GM12873 (cell line): ENCODE data around the gene TBCD.
A peak's percentile ranks its signal among the peaks of the same experiment; 100 is the strongest.

Source experiments
- TF ChIP-seq, protein P1 (sequence below): IDR thresholded peaks from 2 replicates; pipeline ENCODE4 v1.5.1; 2012; ENCODE audit warnings: low read depth, mild to moderate bottlenecking, moderate library complexity, low read length, control low read depth; ENCODE audit not compliant: insufficient read depth; ENCODE audit errors: missing control alignments

TBCD gene

DNA sequence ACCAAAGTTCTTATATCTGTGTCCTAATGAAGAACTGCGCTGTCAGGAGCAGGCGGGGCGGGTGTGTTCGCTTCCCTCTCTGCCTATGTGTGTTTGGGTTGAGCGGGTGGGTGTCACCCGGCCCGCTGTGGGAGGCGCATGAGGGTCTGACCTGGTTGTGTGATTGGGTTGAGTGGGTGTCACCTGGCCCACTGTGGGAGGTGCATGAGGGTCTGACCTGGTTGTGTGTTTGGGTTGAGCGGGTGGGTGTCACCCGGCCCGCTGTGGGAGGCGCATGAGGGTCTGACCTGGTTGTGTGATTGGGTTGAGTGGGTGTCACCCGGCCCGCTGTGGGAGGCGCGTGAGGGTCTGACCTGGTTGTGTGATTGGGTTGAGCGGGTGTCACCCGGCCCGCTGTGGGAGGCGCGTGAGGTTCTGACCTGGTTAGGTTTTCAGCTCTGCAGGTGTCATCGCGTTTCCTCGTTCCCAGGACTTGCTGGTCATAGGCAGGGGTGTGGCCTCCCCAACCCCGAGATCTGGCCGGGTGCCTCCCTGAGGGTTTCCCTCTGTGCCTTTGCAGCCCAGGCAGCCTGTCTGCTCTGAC lies 157.5 kb downstream of the TBCD start:
- TF ChIP-seq, protein P1, sequence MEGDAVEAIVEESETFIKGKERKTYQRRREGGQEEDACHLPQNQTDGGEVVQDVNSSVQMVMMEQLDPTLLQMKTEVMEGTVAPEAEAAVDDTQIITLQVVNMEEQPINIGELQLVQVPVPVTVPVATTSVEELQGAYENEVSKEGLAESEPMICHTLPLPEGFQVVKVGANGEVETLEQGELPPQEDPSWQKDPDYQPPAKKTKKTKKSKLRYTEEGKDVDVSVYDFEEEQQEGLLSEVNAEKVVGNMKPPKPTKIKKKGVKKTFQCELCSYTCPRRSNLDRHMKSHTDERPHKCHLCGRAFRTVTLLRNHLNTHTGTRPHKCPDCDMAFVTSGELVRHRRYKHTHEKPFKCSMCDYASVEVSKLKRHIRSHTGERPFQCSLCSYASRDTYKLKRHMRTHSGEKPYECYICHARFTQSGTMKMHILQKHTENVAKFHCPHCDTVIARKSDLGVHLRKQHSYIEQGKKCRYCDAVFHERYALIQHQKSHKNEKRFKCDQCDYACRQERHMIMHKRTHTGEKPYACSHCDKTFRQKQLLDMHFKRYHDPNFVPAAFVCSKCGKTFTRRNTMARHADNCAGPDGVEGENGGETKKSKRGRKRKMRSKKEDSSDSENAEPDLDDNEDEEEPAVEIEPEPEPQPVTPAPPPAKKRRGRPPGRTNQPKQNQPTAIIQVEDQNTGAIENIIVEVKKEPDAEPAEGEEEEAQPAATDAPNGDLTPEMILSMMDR = no peak

DNA sequence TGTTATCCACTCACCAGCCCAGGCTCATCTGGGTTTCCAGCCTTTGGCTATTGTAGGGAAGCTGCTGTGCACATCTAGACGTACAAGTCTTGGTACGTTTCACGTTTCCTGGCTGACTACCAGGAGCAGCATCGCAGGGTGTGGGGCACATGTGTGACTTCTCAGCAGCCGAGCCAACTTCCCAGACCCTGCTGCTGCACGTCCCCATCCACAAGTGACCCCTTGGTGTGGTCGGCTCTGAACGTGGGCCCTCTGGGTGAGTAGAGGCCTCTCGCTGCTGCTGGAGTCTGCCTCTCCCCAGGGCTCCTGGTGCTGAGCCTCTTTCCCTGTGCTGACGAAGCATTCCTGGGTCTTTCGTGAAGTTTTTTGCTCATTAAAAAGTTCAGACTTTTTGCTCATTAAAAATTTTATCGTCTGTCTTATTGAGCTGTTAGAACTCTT lies 158.2 kb downstream of the TBCD start:
- TF ChIP-seq, protein P1 = no peak

DNA sequence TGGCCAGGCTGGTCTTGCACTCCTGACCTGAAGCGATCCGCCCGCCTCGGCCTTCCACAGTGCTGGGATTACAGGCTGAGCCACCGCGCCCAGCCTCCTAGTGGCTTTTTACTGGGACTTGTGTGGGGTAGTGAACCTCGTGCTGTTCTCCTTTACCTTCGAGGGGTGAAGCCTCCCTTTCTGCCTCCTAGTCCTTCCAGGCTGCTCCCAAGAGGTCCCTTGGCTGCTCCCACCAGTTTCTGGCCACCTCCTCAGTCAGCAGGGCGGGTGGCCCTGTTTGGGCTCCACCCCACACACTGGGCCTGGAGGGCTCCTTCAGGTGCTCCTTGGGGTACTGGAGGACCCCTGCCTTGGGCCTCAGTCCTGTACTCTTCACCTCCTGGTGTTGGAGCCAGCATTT lies 158.9 kb downstream of the TBCD start:
- TF ChIP-seq, protein P1 = no peak

DNA sequence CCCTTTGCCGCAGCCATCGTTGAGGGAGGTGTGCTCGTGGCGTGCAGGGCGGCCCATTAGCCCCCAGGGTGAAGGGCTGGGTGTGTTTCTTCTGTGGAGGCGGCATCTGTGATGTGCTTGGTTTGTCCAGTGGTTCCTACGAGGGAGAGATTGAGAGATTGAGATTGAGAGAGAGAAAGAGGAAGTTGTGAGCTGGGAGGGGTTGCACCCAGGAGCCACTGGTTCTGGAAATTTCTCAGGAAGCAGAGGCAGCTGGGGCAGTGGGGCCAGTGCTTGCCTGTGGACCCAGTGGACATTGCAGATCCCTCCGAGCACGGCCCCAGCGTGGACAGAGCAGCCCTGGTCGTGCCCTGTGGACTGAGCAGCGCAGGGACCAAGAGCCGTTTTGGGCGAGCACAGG lies 160.0 kb downstream of the TBCD start:
- TF ChIP-seq, protein P1 = no peak

DNA sequence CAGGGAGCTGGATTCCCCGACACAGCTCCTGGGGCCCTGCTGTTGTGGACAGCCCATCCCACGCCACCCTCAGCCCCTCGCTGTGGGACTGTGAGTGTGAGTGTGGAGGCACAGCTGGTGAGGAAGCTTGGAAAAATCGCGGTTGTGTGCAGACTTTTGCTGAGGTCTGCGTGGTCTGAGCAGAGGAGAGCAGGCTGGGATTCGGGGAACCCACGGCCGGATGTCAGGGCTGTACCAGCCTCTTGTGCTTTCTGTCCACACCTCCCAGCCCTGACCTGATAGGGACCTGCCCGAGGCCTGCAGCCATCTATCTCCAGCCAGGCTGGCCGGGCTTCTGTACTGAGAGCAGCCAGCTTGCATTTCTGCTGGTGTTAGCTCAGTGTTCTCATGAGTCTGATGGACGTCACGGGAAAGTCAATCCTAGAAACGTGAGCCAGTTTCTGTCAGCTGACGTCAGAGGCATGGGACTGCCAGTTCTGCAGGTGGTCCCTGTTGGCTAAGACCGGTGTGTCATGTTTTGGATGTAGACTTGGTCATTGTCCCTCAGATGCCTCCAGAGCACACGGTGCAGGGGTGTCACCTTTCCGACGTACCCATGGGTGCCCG lies 160.7 kb downstream of the TBCD start:
- TF ChIP-seq, protein P1 = no peak

DNA sequence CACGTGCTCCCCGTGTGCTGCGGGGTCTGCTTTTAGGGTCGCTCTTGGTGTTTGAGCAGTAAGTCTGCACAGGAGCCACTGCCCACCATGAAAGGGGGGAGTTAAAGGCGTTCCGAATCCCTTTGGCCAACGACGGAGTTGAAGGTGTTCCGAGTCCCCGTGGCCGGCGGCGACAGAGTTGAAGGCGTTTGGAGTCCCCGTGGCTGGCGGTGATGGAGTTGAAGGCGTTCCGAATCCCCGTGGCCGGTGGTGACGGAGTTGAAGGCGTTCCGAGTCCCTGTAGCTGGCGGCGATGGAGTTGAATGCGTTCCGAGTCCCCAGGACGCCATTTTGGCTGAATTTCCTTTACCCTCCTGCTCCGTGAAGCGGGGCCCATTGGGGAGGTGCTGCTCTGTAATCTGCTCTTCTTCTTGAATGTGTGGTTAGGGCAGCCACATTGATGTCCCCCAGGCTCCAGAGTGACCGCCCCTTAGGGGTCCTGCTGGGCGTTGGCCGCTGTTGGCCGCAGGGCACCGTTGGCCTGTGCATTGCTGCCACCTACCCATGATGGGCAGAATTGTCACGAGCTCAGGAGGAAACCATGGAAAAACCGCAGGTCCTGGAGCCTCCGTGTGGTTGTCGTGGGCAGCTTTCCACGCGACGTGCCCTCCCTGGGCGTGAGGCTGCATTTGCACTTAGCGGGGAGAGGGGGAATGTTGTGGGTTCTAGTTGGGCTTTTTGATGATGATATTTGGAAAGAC lies 161.6 kb downstream of the TBCD start:
- TF ChIP-seq, protein P1 = peak; percentile 10

DNA sequence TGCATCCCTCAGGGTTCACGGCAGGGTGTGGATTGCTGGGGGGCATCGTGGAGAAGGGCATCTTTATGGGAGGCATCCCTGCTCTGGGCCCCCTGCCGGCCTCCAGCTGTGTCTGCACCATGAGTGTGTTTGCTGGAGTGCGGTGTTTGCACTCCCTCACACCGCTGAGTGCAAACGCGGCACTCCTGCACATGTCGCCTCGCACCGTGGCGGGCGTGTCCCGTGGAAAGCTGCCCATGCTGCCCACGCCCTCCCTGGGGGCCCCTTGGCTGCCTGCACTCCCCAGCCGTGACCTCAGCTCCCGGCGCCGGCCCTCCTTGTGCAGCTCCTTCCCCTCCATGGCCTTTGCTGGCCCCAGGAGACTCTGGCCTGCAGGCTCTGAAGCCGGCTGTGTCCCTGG lies 162.5 kb downstream of the TBCD start:
- TF ChIP-seq, protein P1 = peak; percentile 73
